Chondrocyte (in vitro differentiated cells): ENCODE measurements around the gene PLCB4. TPM values are rescaled to one million over a fixed set of nuclear protein-coding genes. Genes with fewer than 3 reads are reported as not detected.

ENCODE experiments used
- DNase-seq: peaks from one replicate; pipeline ENCODE4 v3.0.0; 2021; ENCODE audit warnings: mixed read lengths, low spot score
- H3K27ac Mint-ChIP-seq: one replicate; pipeline ENCODE4 v1.8.0; 2021; ENCODE audit warnings: mild to moderate bottlenecking, moderate library complexity, mixed read lengths; ENCODE audit not compliant: unreplicated experiment
- H3K27me3 Mint-ChIP-seq: 2 replicates; pipeline ENCODE4 v1.8.0; 2021; ENCODE audit warnings: low read depth, mixed read lengths
- H3K36me3 Mint-ChIP-seq: 2 replicates; pipeline ENCODE4 v1.8.0; 2021; ENCODE audit warnings: low read depth, mixed read lengths
- H3K4me1 Mint-ChIP-seq: 2 replicates; pipeline ENCODE4 v1.8.0; 2021; ENCODE audit warnings: low read depth, mild to moderate bottlenecking, mixed read lengths
- H3K4me3 Mint-ChIP-seq: one replicate; pipeline ENCODE4 v1.8.0; 2021; ENCODE audit warnings: mild to moderate bottlenecking, moderate library complexity, mixed read lengths; ENCODE audit not compliant: unreplicated experiment
- H3K9me3 Mint-ChIP-seq: 2 replicates; pipeline ENCODE4 v1.8.0; 2021; ENCODE audit warnings: low read depth, mixed read lengths
- total RNA-seq: library from RNA; stranded (reverse); gene quantifications from 3 replicates; pipeline ENCODE4 v1.2.1, GENCODE V29; 2021
- TF ChIP-seq, protein P1 (sequence below): fragments of 200-600 bp; sonication (generic); IDR thresholded peaks from 2 replicates; pipeline ENCODE4 v1.5.0; 2021; ENCODE audit warnings: antibody characterized with exemption, mild to moderate bottlenecking, moderate library complexity

Gene PLCB4
- total RNA-seq, 1 donor from 2014 or later: 13.3 TPM

DNA sequence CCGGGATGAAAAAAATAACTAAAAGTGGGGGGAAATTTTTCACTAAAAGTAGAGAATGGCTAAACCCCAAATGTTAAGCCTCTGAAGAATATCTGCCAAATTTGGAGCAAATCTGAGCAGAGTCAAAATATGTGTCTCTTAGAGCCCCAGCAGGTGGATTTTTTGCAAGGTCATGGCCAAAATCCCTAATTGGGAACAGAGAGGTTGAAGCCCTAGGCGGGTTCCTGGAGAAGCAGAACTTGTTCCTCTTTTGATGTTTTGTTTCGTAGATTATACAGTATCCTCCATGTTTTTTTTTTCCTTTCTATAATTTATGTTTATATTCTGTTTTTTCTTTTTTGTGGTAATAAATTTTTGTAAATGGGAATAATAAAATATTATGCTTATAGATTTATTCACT is 94.4 kb downstream of the PLCB4 start:
- Mint-ChIP-seq H3K27me3 (no peaks in the 10 kb centered on the region), H3K27ac (no peak overlapping the region)

DNA sequence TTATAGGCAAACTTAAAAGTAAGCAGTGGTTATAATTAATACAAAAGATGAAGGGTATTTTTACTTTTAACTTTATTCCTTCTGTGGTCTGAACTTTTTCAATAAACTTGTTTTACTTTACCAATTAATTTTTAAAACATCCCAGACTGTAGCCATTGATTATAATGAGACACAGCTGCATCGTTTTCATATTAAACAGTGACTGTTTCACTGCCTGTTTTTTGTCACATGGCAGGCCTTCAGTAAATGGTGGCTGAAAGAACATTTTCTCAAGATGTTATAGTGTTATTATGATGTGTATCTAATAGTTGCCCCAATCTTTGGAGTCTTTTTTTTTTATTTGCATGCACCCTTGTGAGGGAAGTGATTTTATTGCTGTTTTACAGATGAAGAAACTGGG is 95.1 kb downstream of the PLCB4 start:
- no peaks in the 10 kb centered on the region for H3K9me3 Mint-ChIP-seq
- no peak overlapping the region for H3K4me3 Mint-ChIP-seq
- no peak overlapping the region for H3K27ac Mint-ChIP-seq
- no peaks in the 10 kb centered on the region for H3K36me3 Mint-ChIP-seq
- no peaks in the 10 kb centered on the region for H3K27me3 Mint-ChIP-seq
- no peak for DNase-seq
- TF ChIP-seq, protein P1, sequence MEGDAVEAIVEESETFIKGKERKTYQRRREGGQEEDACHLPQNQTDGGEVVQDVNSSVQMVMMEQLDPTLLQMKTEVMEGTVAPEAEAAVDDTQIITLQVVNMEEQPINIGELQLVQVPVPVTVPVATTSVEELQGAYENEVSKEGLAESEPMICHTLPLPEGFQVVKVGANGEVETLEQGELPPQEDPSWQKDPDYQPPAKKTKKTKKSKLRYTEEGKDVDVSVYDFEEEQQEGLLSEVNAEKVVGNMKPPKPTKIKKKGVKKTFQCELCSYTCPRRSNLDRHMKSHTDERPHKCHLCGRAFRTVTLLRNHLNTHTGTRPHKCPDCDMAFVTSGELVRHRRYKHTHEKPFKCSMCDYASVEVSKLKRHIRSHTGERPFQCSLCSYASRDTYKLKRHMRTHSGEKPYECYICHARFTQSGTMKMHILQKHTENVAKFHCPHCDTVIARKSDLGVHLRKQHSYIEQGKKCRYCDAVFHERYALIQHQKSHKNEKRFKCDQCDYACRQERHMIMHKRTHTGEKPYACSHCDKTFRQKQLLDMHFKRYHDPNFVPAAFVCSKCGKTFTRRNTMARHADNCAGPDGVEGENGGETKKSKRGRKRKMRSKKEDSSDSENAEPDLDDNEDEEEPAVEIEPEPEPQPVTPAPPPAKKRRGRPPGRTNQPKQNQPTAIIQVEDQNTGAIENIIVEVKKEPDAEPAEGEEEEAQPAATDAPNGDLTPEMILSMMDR: no peak
- peaks cover 23% of the 10 kb centered on the region for H3K4me1 Mint-ChIP-seq

More for the DNA sequence above, 94.4 kb downstream of the PLCB4 start:
- TF ChIP-seq, protein P1: no peak
- no peak for DNase-seq
- no peaks in the 10 kb centered on the region for H3K9me3 Mint-ChIP-seq
- no peak overlapping the region for H3K4me3 Mint-ChIP-seq
- peaks cover 23% of the 10 kb centered on the region for H3K4me1 Mint-ChIP-seq
- no peaks in the 10 kb centered on the region for H3K36me3 Mint-ChIP-seq

DNA sequence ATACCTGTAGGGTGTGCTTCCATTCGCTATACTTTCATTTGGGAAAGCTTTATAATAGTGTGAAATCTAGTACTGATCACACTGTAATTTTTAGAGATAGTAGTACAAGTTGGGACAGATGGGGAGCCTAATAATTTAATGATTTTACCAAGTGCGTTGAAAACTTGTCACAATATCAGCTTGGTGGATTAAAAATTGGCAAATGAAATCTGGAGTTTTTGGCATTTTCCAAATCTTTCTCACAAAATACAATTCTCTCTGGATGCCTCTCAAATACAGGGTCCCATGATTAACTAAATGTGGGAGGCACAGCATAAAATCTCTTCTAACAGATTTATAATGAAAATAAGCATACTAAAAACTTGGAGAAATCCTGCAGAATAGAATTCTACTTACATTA is 96.4 kb downstream of the PLCB4 start:
- peaks cover 17% of the 10 kb centered on the region for H3K4me1 Mint-ChIP-seq
- no peaks in the 10 kb centered on the region for H3K9me3 Mint-ChIP-seq
- TF ChIP-seq, protein P1: no peak
- no peak for DNase-seq
- H3K27ac Mint-ChIP-seq: no peak overlapping the region
- no peaks in the 10 kb centered on the region for H3K27me3 Mint-ChIP-seq
- H3K36me3 Mint-ChIP-seq: peaks cover 2% of the 10 kb centered on the region
- no peak overlapping the region for H3K4me3 Mint-ChIP-seq

DNA sequence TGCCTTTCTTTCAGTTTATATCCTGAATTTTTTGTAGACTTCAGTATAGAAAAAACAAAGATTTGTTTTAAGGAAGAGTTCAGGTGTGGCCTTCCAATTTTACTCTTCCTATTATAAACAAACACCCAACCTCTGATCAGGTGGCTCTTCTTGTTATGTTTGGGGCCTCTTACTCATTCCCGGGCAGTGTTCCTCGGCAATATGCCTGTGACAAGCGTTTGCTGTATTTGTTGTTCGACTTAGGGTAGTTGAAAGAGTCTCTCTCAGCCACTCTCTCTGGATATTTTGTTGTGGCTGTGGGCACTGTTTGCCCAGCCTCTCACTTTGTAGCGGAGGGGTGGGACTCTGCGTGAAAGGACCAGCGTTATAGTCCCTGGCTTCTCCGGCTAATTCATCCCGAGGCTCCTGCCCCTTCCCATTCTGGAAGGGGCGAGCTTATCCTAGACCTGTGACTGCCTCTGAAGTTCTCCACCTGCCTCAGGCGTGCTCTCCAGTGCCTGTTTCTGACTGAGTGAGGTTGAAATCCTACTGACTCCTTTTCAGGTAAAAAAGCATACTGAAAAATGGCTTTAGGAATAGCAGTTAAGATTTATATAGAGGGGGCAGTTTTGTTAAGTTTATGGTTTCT is 97.4 kb downstream of the PLCB4 start:
- no peak for DNase-seq
- H3K36me3 Mint-ChIP-seq: peaks cover 2% of the 10 kb centered on the region
- TF ChIP-seq, protein P1: no peak
- H3K27ac Mint-ChIP-seq: peak overlapping the region; percentile 20
- peaks cover 9% of the 10 kb centered on the region for H3K4me1 Mint-ChIP-seq
- H3K4me3 Mint-ChIP-seq: no peak overlapping the region
- no peaks in the 10 kb centered on the region for H3K27me3 Mint-ChIP-seq
- H3K9me3 Mint-ChIP-seq: no peaks in the 10 kb centered on the region

DNA sequence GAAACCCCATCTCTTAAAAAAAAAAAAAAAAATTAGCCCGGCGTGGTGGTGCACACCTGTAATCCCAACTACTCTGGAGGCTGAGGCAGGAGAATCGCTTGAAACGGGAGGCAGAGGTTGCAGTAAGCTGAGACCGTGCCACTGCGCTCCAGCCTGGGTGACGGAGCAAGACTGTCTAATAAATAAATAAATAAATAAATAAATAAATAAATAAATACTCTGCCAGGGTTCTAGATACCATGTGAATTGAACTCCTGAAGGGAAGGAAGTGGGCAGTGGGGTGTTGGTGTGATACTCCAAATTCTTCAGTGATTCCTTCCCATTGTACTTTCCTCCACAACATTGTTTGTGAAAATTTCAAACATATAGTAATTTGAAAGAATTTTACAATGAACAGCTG is 100.5 kb downstream of the PLCB4 start:
- DNase-seq: no peak
- no peak overlapping the region for H3K4me3 Mint-ChIP-seq
- no peak overlapping the region for H3K27ac Mint-ChIP-seq
- H3K4me1 Mint-ChIP-seq: peaks cover 14% of the 10 kb centered on the region
- H3K27me3 Mint-ChIP-seq: no peaks in the 10 kb centered on the region
- no peaks in the 10 kb centered on the region for H3K9me3 Mint-ChIP-seq
- peaks cover 2% of the 10 kb centered on the region for H3K36me3 Mint-ChIP-seq
- TF ChIP-seq, protein P1: no peak
